DOHH2 (cell line): Measurements from ENCODE around the gene TXNIP.

Experiments
- H3F3A ChIP-seq: fragments of 200-600 bp; sonication (generic), shearing (Covaris generic); 2 replicates; pipeline ENCODE4 v1.6.0; 2016; ENCODE audit warnings: antibody characterized with exemption, mild to moderate bottlenecking; ENCODE audit not compliant: control insufficient read depth, insufficient read depth
- H3K27ac ChIP-seq: fragments of 200-600 bp; sonication (generic); 2 replicates; pipeline ENCODE4 v1.5.1; 2014; ENCODE audit warnings: low read depth, mild to moderate bottlenecking, low read length, moderate library complexity
- H3K27me3 ChIP-seq: fragments of 200-600 bp; sonication (generic); 2 replicates; pipeline ENCODE4 v1.6.1; 2014; ENCODE audit warnings: mild to moderate bottlenecking, low read length, mixed read lengths; ENCODE audit not compliant: control insufficient read depth
- H3K36me3 ChIP-seq: fragments of 200-600 bp; sonication (generic); 2 replicates; pipeline ENCODE4 v1.6.1; 2014; ENCODE audit warnings: mild to moderate bottlenecking, low read length, moderate library complexity, mixed read lengths; ENCODE audit not compliant: control insufficient read depth
- H3K4me1 ChIP-seq: fragments of 200-600 bp; sonication (generic); 2 replicates; pipeline ENCODE4 v1.6.1; 2014; ENCODE audit warnings: mild to moderate bottlenecking, low read length, mixed read lengths; ENCODE audit not compliant: control insufficient read depth
- H3K4me2 ChIP-seq: fragments of 200-600 bp; sonication (generic); 2 replicates; pipeline ENCODE4 v1.6.0; 2014; ENCODE audit warnings: mild to moderate bottlenecking, low read length, moderate library complexity
- H3K4me3 ChIP-seq: fragments of 200-600 bp; sonication (generic); 2 replicates; pipeline ENCODE4 v1.5.1; 2014; ENCODE audit warnings: mild to moderate bottlenecking, low read length, mixed read lengths
- H3K79me2 ChIP-seq: fragments of 200-600 bp; sonication (generic); 2 replicates; pipeline ENCODE4 v1.6.1; 2014; ENCODE audit warnings: mild to moderate bottlenecking, low read length, mixed read lengths; ENCODE audit not compliant: control insufficient read depth
- H3K9me2 ChIP-seq: fragments of 200-600 bp; sonication (generic); replicated peaks from 2 replicates; pipeline ENCODE4 v1.6.1; 2014; ENCODE audit warnings: mild to moderate bottlenecking, low read length, mixed read lengths; ENCODE audit not compliant: control insufficient read depth
- H3K9me3 ChIP-seq: fragments of 200-600 bp; sonication (generic); 2 replicates; pipeline ENCODE4 v1.6.1; 2014; ENCODE audit warnings: antibody characterized with exemption, low read length, mixed read lengths; ENCODE audit not compliant: control insufficient read depth, insufficient read depth
- H4K20me1 ChIP-seq: fragments of 200-600 bp; sonication (generic); 2 replicates; pipeline ENCODE4 v1.6.0; 2014; ENCODE audit warnings: low read depth, mild to moderate bottlenecking, antibody characterized with exemption, low read length, moderate library complexity; ENCODE audit not compliant: control insufficient read depth, insufficient read depth
- EZH2phosphoT487 ChIP-seq: fragments of 200-600 bp; sonication (generic); IDR thresholded peaks from 2 replicates; pipeline ENCODE4 v1.6.1; 2017; ENCODE audit warnings: borderline replicate concordance, mild to moderate bottlenecking, antibody characterized with exemption, low read length, moderate library complexity, mixed read lengths
- TF ChIP-seq, protein P1 (sequence below): fragments of 200-600 bp; sonication (generic); IDR thresholded peaks from one replicate; pipeline ENCODE4 v1.5.1; 2014; ENCODE audit warnings: antibody characterized with exemption, mild to moderate bottlenecking, low read depth, low read length; ENCODE audit not compliant: poor library complexity, severe bottlenecking

The TXNIP gene

DNA sequence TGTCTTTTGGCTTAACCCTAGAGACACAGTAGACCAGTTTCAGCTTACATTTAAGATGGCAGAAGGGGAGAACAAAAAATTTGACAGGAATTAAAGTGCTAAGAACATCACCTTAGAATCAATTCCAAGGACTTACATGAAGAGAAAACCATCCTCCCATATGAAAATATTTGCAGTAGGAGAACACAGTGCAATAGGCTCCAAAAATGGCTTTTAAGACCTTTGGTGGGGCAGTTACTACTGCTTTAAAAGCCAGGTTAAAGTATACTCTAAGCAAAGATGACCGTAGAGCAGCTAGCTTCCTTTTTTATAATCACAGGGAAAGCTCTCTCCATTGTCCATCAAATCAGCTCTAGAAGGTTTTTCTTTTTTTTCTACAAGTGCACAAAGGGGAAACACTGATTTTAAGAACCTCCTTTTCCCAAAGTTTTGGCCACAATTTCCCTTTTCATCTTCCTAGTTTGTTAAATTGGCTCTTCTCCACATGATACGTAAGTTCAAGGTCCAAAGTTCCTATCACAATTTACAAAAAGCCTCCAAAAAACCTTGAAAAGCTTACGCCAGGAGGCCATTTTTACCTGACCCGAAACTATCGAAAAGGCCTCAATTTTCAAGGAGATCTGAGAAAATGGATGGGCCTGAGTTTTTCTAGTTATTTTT, 3.3 kb downstream of the TXNIP start:
- peak overlapping the region; percentile 79 for H3K4me2 ChIP-seq

GRCh38 chr1:145992502-145992936, 3.9 kb downstream of the TXNIP start:
- Histone ChIP-seq H3K27me3 (no peaks in the 10 kb centered on the region), H4K20me1 (peaks cover 22% of the 10 kb centered on the region), H3K27ac (no peak overlapping the region), H3K4me2 (peak overlapping the region; percentile 79; the same call in 1 of the 2 replicates), H3F3A (peaks cover 61% of the 10 kb centered on the region), H3K36me3 (peaks cover 43% of the 10 kb centered on the region), H3K9me3 (no peaks in the 10 kb centered on the region), H3K79me2 (peaks cover 32% of the 10 kb centered on the region), H3K9me2 (no peaks in the 10 kb centered on the region), H3K4me3 (no peak overlapping the region), H3K4me1 (peaks cover 51% of the 10 kb centered on the region)
- no peak for TF ChIP-seq EZH2phosphoT487
- TF ChIP-seq, protein P1, sequence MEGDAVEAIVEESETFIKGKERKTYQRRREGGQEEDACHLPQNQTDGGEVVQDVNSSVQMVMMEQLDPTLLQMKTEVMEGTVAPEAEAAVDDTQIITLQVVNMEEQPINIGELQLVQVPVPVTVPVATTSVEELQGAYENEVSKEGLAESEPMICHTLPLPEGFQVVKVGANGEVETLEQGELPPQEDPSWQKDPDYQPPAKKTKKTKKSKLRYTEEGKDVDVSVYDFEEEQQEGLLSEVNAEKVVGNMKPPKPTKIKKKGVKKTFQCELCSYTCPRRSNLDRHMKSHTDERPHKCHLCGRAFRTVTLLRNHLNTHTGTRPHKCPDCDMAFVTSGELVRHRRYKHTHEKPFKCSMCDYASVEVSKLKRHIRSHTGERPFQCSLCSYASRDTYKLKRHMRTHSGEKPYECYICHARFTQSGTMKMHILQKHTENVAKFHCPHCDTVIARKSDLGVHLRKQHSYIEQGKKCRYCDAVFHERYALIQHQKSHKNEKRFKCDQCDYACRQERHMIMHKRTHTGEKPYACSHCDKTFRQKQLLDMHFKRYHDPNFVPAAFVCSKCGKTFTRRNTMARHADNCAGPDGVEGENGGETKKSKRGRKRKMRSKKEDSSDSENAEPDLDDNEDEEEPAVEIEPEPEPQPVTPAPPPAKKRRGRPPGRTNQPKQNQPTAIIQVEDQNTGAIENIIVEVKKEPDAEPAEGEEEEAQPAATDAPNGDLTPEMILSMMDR, result no peak

More for the DNA sequence above, 3.3 kb downstream of the TXNIP start:
- Histone ChIP-seq H3F3A (peaks cover 66% of the 10 kb centered on the region), H3K27ac (no peak overlapping the region), H4K20me1 (peaks cover 22% of the 10 kb centered on the region), H3K4me1 (peaks cover 51% of the 10 kb centered on the region), H3K27me3 (no peaks in the 10 kb centered on the region), H3K36me3 (peaks cover 43% of the 10 kb centered on the region), H3K9me3 (no peaks in the 10 kb centered on the region), H3K79me2 (peaks cover 32% of the 10 kb centered on the region), H3K4me3 (peak overlapping the region; percentile 91; the same call in 1 of the 2 replicates), H3K9me2 (no peaks in the 10 kb centered on the region)
- TF ChIP-seq, protein P1, result no peak
- TF ChIP-seq EZH2phosphoT487, result no peak

DNA sequence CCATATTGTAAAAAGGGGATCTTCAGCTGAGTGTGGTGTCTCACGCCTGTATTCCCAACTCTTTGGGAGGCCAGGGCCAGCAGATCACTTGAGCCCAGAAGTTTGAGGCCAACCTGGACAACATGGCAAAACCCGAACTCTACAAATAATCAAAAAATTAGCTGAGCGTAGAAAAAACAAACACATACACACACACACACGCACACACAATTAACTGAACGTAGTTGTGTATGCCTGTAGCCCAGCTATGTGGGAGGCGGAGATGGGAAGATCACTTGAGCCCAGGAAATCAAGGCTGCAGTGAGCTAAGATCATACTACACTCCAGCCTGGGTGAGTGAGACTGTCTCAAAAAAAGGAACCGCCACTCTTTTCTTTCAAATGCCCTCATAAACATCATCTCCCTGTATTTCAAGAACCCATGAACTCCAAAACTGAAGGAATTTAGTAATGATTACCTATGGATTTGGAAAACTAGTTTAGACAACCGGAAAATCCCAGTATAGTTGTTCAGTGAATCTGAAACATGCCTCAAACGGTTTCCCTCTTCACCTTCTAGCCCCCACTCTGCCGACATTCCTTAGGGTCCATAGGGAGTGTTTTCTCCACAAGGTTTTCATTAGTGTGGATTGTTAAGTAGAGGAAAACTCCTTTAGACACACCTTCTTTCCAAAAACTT, 4.5 kb downstream of the TXNIP start:
- H3K4me2 ChIP-seq, result no peak overlapping the region
- peaks cover 30% of the 10 kb centered on the region for H3K79me2 ChIP-seq
- TF ChIP-seq, protein P1, result no peak
- TF ChIP-seq EZH2phosphoT487, result no peak
- H3K9me3 ChIP-seq, result no peaks in the 10 kb centered on the region
- H3F3A ChIP-seq, result peaks cover 57% of the 10 kb centered on the region
- no peaks in the 10 kb centered on the region for H3K27me3 ChIP-seq
- H3K4me3 ChIP-seq, result no peak overlapping the region
- H3K4me1 ChIP-seq, result peaks cover 44% of the 10 kb centered on the region
- H3K9me2 ChIP-seq, result no peaks in the 10 kb centered on the region
- peak overlapping the region; percentile 13; the same call in 1 of the 2 replicates for H3K27ac ChIP-seq
- H4K20me1 ChIP-seq, result peaks cover 22% of the 10 kb centered on the region
- H3K36me3 ChIP-seq, result peaks cover 43% of the 10 kb centered on the region
